GM21381 (cell line): ENCODE results near the gene INA.

Experiments
- ATAC-seq: cut with Tn5 transposase; IDR thresholded peaks from one replicate; pipeline ENCODE4 v1.9.1; 2021; ENCODE audit warnings: mild to moderate bottlenecking, moderate library complexity; ENCODE audit not compliant: unreplicated experiment

INA gene

DNA sequence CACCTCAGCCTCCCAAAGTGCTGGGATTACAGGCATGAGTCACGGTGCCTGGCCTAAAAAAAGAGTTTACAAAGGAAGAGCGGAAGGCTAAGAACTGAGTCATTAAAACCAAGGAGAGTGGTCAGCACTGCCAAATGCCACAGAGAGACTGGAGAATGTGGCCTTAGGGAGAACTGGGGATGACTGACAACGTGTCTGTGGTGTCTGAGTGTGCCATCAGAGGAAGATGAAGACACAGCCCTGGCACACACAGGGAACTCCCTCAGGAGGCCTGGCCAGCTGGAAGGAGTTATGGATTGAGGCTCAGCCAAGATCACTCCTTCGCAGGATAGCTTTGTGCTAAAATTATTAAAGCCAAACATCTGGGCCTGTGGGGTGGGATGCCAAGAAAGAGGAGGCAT lies 3.9 kb upstream of the INA start:
- no peak for ATAC-seq

DNA sequence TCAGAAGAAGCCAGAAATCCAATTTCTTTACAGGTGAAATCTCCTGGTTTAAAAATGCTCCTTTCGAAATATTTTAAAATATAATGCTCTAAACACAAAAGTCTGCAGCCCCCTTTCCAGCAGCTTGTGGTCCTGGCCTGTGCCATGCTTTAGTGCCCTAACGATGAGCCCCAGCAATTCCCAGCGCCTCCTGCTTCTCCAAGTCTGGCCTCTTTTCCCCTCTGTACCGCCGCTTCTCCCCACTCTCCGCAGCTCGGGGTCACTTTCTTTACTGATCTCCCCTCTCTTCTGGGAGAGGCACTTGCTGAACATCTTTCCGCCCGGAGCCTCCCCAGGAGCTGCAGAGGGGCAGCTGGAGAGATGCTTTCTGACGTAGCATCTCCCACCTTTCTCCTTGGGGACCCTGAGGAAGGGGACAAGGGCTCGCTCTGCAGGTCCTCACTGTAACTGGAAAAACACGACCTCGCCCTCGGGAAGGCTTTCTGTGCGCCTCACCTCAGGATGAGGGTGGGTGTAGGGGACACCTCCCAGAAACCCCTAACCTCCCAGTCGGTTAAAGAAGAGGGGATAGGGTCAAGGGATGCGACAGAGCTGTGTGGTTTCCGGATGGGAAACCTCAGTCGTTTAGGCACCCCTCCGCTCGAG lies 565 bp upstream of the INA start:
- no peak for ATAC-seq

- no peak for ATAC-seq
These were observed 987 bp downstream of the INA start for GRCh38 chr10:103277713-103278536.

DNA sequence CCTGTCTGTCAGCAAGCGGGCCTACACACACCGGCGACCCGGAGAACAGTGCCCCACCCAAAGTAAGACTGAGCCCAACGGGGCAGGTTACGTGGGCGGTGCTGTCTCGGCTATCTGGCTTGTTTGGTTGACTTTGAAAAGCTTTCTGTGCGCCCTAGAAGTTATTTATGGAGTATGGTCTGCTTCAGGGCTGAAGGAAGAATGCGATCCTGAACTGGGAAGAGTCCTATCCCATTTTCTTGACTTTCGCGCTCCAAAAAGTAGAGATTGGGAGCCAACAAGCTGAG lies 1.5 kb downstream of the INA start:
- no peak for ATAC-seq

DNA sequence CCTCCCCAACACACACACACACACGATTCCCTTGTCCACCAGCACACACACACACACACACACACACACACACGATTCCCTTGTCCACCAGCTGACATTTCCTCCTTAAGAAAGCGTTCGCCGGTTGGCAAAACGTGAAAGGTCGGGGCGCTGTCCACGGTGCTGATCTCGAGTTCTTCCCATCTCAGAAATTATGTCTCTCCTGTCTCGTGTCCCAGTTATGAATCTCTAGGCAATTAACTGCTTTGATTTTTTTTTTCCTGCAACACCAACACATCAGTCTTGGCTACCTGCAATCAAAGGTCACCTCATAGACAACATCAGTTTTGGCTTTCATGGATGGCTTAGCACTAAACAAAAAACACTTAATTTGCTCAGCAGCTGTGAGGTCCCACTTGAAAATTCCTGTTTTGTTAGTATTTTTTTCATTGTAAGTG lies 1.9 kb downstream of the INA start:
- ATAC-seq: no peak

- ATAC-seq: no peak
These were observed 3.1 kb downstream of the INA start for GRCh38 chr10:103280031-103280430.

DNA sequence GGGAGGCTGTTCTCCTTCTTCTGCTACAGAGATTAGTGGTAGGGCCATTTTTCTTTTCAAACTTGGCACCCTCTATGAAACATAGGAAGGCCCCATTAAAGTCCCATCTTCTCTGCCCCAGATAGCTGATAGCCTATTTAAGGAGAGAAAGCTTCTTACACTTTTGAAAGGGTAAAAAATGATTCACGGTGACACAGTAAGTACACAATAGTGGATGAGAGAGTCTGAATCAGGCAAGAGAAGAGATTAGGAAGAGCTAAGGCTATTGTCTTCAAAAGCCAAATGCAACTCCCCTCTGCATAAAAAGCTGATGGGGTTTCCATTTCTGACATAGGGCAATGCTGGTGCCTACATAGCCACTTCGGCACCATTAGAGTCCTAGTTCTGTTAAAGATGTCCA lies 3.6 kb downstream of the INA start:
- ATAC-seq: no peak

DNA sequence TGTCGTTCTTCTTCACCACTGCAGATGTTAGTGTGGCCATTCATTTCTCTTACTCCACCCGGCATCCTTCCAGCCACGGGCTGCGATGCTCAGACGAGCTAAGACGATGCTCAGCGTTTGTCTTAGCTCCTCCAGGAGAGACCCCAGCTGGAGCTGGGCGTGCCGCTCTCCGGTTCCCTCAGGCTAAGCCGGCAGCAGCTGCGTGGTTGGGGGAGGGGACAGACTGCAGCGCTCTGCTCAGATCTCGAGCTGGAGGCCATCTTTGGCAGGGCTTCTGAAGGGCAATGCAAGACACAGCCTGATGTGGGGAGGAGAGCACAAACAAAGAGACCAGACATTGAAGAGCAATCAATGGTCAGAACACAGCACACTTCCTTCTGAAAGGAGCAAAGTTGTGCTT lies 4.8 kb downstream of the INA start:
- no peak for ATAC-seq

DNA sequence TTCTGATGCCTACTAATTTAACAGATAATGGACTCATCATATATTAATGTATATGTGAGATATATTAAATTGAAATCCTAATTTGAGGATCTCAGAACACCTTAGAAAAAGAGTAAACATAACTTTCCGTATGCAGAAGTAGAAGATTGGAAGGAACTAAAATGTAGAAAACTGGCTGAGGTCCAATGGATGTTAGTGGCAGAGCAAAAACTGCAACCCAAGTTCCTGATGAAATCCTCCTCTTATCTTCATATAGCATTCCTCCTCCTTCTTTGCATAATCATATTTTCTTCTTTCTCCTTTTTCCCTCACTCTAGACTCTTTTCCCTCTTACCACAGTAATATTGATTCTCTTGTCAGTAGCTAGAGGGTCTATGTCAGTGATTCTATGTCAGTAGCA lies 6.0 kb downstream of the INA start:
- ATAC-seq: no peak

- ATAC-seq: no peak
These were observed 7.2 kb downstream of the INA start for GRCh38 chr10:103284170-103284569.

DNA sequence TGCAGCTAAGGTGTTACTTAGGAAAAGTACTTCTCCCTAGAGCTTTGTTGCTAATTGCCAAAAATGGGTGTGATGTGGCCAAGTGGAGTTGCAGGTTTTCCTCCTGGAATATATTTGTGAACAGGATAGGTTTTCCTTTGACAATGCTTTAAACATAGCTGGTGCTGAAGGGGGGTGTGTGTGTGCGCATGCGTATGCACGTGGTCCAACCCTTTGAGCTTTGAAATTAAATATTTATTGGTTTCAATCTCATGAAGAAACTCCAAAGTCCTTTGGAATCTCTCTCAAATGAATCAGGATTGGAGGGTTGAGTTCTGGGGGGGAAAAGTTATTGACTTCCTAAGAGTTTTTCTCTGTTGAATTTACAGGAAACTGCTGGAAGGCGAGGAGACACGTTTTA lies 11.1 kb downstream of the INA start:
- no peak for ATAC-seq

DNA sequence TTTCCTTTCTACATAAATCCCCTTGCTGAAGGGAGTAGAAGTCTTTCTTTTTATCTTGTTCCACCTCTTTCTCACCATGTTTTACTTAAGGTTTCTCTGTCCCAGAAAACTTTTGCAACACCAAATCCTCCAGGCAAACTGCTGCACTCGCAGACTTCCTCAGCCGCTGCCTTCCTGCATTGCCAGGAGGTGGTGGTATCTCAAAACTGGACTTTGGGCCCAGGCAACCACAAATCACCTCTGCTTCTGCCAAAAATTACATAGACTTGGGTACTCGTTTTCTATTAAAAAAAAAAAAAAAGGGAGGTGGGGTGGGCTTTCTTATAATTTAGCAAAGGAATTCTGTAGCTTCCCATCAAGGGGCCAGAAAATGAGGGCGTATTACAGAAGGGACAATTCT lies 14.7 kb downstream of the INA start:
- no peak for ATAC-seq

GRCh38 chr10:103295374-103296015 lies 18.6 kb downstream of the INA start:
- no peak for ATAC-seq

DNA sequence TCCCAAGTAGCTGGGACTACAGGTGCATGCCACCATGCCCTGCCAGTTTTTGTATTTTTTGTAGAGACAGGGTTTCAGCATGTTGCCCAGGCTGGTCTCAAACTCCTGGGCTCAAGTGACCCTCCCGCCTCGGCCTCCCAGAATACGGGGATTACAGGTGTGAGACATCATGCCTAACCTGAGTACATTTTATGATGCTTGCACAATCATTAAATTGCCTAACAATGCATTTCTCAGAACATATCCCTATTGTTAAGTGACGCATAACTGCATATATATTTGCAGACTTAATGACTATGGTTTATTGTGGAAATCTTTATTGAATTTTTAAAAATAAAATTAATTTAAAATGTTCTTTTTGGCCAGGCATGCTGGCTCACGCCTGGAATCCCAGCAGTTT lies 30.7 kb downstream of the INA start:
- no peak for ATAC-seq

DNA sequence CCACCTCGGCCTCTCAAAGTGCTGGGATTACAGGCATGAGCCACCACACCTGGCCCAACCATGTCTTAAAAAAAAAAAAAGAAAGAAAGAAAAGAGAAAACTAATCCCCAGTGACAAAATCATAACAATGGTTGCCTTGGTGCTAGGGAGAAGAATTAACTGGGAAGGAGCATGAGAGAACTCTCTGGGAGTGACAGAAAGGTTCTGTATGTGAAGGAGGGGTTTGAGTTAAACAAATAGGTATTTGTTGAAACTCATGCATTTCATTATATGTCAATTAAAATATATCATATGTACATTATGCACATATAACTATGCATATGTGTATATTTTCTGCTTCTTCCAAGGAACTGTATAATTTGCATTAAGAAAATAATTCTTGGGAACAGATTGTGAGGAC lies 33.3 kb downstream of the INA start:
- no peak for ATAC-seq

GRCh38 chr10:103316087-103316486 lies 39.1 kb downstream of the INA start:
- ATAC-seq: no peak

GRCh38 chr10:103327906-103328305 lies 51.0 kb downstream of the INA start:
- no peak for ATAC-seq

GRCh38 chr10:103333934-103334520 lies 57.1 kb downstream of the INA start:
- no peak for ATAC-seq

DNA sequence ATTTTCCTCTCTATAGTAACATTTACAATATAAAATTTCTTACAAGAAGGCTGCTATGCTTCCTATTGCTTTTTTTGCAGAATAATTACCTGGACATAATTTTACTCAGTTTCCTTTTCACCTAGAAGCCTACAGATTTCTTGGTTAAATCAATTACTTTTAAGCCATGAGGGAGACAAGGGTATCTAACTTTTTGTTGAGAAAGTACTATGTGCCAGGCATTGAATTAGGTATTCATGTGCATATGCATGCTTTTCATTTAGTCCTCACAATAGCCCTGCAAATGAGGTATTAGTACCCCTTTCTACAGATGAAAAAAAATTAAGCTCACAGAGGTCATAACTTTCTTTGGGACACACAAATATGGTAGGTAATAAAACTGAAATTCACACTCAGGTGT lies 57.6 kb downstream of the INA start:
- no peak for ATAC-seq

DNA sequence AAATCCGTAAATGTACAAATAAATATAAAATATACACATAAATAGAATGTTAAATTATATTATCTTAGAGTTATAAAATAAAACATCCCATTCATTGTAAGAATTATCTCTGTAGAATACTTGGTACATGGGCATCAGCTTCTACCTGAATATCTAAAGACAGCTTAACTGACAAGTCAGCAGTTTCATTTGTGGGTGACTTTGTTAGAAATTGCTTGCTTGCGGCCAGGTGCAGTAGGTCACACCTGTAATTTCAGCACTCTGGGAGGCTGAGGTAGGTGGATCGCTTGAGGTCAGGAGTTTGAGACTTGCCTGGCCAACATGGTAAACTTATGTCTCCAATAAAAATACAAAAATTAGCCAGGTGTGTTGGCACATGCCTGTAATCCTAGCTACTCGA lies 59.4 kb downstream of the INA start:
- ATAC-seq: no peak
